ENCODE results near the gene PACS2.
"Not testable (repeated sequence)": the region's sequence is repeated elsewhere in the genome, so short reads cannot be mapped to it uniquely, and the experiment has no call there.

The PACS2 gene

DNA sequence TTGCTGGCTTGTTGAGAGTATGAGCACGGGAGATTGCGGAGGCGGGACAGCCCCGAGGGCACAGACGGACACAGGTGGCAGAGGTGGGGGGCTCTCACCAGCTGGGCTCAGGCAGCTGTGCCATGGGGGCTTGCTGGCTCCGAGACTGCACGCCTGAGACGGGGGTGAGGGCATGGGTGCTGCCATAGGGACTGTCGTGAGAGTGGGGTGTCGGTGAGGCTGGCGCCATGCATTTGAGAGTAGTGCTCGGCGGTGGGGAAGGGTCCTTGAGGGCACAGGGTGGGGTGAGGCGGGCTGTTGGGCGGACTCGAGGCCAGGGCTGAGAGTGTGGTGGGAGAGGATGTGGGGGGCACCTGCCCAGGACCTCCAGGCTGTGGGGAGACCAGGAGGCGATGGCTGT is 43.1 kb downstream of the PACS2 start:
- TF ChIP-seq CTCF (conservative IDR thresholded peaks at IDR 0.05; ENCODE audit: low read depth, low read length), result no peak
- Histone ChIP-seq H3K9ac (no peak overlapping the region), H4K20me1 (ENCODE audit: insufficient read depth) (no peaks in the 10 kb centered on the region), H3K79me2 (ENCODE audit: insufficient read depth, low read depth) (no peaks in the 10 kb centered on the region), H3K4me2 (no peak overlapping the region), H3K27ac (no peak overlapping the region), H3K27me3 (ENCODE audit: insufficient read depth, low read depth) (no peaks in the 10 kb centered on the region), H2AFZ (ENCODE audit: low read depth) (no peak overlapping the region), H3K4me3 (IDR thresholded peaks at IDR 0.05; ENCODE audit: insufficient read depth, low read depth, low read length) (no peak overlapping the region), H3K36me3 (ENCODE audit: insufficient read depth) (no peaks in the 10 kb centered on the region), H3K4me1 (ENCODE audit: low read depth, poor library complexity, severe bottlenecking) (no peaks in the 10 kb centered on the region)

DNA sequence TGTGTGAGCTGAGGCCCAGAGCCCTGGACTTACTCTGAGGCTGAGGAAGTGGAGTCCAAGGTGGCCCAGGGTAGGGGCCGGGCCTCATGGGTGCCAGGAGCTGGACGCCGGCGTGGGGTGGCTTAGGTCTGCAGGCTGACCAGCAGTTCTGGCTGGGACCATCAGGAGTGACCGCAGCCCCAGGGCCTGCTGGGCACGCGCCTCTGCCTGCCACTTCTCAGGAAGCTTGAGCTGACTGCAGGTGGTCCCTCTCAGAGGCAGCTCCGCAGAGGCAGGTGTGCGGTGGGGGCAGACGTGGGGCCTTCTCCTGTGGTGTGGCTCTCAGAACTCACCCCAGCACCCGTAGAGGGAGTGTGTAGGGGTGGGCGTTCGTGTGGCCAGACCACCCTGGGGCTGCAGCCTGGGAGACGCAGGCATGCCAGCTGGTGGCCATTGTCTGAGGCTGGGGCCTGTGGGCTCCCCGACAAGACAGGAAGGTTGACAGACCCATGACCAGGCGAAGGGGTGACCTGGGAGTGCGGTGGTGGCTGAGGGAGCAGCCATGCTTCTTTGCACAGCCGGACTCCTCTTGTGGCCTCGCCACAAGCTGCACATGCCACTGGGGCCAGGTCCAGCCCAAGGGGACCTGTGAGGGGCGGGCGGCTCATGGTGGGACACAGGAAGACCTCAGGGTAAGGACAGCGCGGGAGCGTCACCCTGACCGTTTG is 43.7 kb downstream of the PACS2 start:
- Histone ChIP-seq H3K27me3 (ENCODE audit: insufficient read depth, low read depth) (no peaks in the 10 kb centered on the region), H2AFZ (ENCODE audit: low read depth) (no peak overlapping the region), H3K9ac (no peak overlapping the region), H3K79me2 (ENCODE audit: insufficient read depth, low read depth) (no peaks in the 10 kb centered on the region), H3K4me3 (IDR thresholded peaks at IDR 0.05; ENCODE audit: insufficient read depth, low read depth, low read length) (no peak overlapping the region), H3K27ac (no peak overlapping the region), H4K20me1 (ENCODE audit: insufficient read depth) (no peaks in the 10 kb centered on the region), H3K4me1 (ENCODE audit: low read depth, poor library complexity, severe bottlenecking) (no peaks in the 10 kb centered on the region), H3K4me2 (no peak overlapping the region), H3K36me3 (ENCODE audit: insufficient read depth) (no peaks in the 10 kb centered on the region)
- TF ChIP-seq CTCF (conservative IDR thresholded peaks at IDR 0.05; ENCODE audit: low read depth, low read length), result no peak

- no peaks in the 10 kb centered on the region for H3K4me1 ChIP-seq (ENCODE audit: low read depth, poor library complexity, severe bottlenecking)
- H3K4me2 ChIP-seq, result no peak overlapping the region
- H3K4me3 ChIP-seq (IDR thresholded peaks at IDR 0.05; ENCODE audit: insufficient read depth, low read depth, low read length), result no peak overlapping the region
- H3K36me3 ChIP-seq (ENCODE audit: insufficient read depth), result no peaks in the 10 kb centered on the region
- no peak overlapping the region for H3K9ac ChIP-seq
- no peak for TF ChIP-seq CTCF (conservative IDR thresholded peaks at IDR 0.05; ENCODE audit: low read depth, low read length)
- H2AFZ ChIP-seq (ENCODE audit: low read depth), result no peak overlapping the region
- no peak overlapping the region for H3K27ac ChIP-seq
- H4K20me1 ChIP-seq (ENCODE audit: insufficient read depth), result no peaks in the 10 kb centered on the region
- H3K79me2 ChIP-seq (ENCODE audit: insufficient read depth, low read depth), result no peaks in the 10 kb centered on the region
- no peaks in the 10 kb centered on the region for H3K27me3 ChIP-seq (ENCODE audit: insufficient read depth, low read depth)
Measured at GRCh38 chr14:105358943-105359342, 44.4 kb downstream of the PACS2 start.

DNA sequence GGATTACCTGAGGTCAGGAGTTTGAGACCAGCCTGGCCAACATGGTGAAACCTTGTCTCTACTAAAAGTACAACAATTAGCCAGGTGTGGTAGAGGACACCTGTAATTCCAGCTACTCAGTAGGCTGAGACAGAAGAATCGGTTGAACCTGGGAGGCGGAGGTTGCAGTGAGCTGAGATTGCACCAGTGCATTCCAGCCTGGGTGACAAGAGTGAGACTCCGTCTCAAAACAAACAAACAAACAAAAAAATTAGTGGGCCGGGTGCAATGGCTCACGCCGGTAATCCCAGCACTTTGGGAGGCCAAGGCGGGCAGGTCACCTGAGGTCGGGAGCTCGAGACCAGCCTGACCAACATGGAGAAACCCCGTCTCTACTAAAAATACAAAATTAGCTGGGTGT is 46.9 kb downstream of the PACS2 start:
- H2AFZ ChIP-seq (ENCODE audit: low read depth); H3K4me2 ChIP-seq: not testable (repeated sequence)

DNA sequence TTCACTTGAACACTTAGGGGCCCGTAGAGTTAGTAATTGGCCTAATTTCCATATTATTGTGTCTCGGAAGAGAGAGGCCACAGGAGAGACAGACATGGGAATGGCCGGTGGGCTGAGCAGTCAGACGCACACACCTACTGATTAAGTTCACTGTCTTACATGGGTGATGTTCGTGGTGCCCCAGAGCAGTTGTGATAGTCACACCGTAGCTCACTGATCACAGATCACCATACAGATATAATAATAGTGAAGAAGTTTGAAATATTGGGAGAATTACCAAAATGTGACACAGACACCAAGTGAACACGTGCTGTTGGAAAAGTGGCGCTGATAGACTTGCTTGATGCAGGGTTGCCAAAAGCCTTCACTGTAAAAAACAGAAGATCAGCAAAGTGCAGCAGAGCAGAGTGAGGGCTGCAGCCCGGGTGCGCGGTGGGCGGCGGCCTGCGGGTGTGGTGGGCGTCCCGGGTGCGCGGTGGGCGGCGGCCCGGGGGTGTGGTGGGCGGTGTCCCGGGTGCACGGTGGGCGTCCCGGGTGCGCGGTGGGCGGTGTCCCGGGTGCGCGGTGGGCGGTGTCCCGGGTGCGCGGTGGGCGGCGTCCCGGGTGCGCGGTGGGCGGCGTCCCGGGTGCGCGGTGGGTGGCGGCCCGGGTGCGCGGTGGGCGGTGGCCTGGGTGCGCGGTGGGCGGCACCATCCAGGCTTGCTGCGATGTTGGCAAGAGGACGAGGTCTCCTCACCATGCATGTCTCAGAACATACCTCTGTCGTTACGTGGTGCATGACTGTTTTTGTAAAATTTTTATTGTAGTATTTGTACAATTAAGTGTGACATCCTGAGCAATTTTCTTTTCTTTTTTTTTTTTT is 49.5 kb downstream of the PACS2 start:
- Histone ChIP-seq H3K36me3 (ENCODE audit: insufficient read depth) (no peaks in the 10 kb centered on the region), H3K27me3 (ENCODE audit: insufficient read depth, low read depth) (no peaks in the 10 kb centered on the region), H3K4me3 (IDR thresholded peaks at IDR 0.05; ENCODE audit: insufficient read depth, low read depth, low read length) (no peak overlapping the region), H3K4me1 (ENCODE audit: low read depth, poor library complexity, severe bottlenecking) (no peaks in the 10 kb centered on the region), H3K4me2 (no peak overlapping the region), H3K9ac (no peak overlapping the region), H3K27ac (no peak overlapping the region), H3K79me2 (ENCODE audit: insufficient read depth, low read depth) (no peaks in the 10 kb centered on the region), H2AFZ (ENCODE audit: low read depth) (no peak overlapping the region), H4K20me1 (ENCODE audit: insufficient read depth) (no peaks in the 10 kb centered on the region)
- no peak for TF ChIP-seq CTCF (conservative IDR thresholded peaks at IDR 0.05; ENCODE audit: low read depth, low read length)

More for the DNA sequence above, 46.9 kb downstream of the PACS2 start:
- H3K4me1 ChIP-seq (ENCODE audit: low read depth, poor library complexity, severe bottlenecking); H3K36me3 ChIP-seq (ENCODE audit: insufficient read depth); H4K20me1 ChIP-seq (ENCODE audit: insufficient read depth); H3K4me3 ChIP-seq (IDR thresholded peaks at IDR 0.05; ENCODE audit: insufficient read depth, low read depth, low read length); H3K9ac ChIP-seq; H3K27ac ChIP-seq; H3K79me2 ChIP-seq (ENCODE audit: insufficient read depth, low read depth); H3K27me3 ChIP-seq (ENCODE audit: insufficient read depth, low read depth): not testable (repeated sequence)

Measured in KMS-11 (cell line).